ENCODE results near the gene ASB15.
"Not testable (repeated sequence)": the region's sequence is repeated elsewhere in the genome, so short reads cannot be mapped to it uniquely, and the experiment has no call there.

Gene ASB15

DNA sequence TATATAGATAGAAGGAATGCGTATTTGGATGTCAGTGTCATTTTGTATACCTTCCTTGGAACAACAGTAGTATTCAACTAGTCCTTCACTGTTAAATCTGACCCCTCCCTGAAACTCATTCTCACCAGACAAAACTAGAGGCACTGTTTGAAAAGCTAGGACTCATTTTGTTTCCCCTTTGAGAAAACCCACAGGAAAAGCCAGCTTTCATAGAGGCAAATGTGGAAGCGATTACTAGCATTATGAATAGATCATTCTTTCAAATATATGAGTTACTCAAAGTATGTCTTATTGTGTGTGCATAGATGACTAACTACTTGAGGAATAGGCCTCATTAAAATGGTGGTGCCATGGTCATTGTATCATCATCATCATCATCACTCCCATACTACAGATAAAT, 1.9 kb upstream of the ASB15 start:
- DNase-seq: no peak

DNA sequence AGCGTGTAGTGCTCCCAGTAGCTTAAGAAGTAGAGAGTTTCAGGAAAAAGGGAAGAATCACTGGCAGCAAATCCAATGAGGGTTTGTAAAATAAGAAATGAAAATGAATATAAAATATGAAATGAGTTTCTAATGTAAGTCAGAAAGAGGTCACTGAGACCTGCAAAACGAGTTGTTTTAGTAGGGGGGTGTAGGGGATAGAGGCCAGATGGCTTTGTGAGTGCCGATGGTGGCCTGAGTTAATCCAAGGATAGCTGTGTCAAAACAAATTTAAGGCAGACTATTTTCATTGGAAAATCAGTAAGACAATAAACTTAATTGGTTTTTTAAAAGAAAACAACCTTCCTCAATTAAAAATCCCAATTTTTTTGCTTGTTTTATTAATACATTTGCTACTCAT, 745 bp upstream of the ASB15 start:
- DNase-seq: no peak

DNA sequence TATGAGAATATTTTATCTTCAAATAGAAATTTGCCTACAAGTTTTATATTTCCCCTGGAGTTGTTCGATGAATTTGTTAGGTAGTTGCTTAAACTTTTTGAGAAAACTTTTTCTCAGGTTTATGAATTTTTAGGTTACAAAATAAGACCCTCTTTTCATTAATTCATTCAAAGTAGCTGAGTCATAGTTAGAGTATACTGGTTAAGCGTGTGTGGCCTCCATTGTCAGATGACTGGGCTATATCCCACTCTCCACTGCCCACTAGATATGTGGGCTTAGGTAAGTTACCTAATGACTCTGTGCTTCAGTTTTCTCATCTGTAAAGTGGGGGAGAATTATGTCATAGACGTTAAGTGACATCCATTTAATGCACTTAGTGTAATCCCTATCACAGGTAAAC, 1.0 kb downstream of the ASB15 start:
- DNase-seq: no peak

DNA sequence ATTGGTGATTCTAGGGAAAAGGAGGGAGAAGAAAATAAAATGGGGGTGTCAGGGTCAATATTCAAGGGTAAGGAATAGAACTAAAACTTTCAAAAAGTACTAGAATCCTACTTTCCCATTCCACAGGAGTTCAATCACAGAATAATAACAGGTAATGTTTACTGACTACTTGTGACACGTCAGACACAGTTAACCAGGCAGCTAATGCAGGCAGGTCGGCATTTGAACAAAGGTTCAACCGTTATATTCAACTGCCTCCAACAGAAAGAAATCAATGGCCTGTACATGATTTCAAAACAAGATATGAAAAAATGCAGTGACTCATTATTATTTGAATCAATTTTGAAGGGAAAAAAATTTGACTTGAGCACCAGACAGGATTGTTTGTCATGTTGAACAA, 3.1 kb downstream of the ASB15 start:
- DNase-seq: no peak

DNA sequence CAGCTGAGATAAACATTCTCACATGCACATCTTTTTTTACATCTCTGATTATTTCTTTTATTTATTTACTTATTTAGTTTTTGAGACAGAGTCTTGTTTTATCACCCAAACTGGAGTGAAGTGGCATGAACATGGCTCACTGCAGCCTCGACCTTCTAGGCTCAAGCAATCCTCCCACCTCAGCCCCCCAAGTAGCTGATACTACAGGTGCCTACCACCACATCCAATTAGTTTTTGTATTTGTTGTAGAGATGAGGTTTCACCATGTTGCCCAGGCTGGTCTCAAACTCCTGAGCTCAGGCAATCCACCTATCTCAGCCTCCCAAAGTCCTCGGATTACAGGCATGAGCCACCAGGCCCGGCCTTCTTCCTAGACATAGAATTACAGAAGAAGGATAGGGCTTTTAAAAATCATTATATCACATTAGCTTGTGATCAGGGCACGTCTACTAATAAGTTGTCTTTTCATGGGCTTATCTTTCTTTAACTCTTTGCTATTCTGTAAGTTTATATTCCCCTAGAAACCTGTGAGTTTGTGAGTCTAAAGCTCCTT, 5.9 kb downstream of the ASB15 start:
- DNase-seq: no peak

DNA sequence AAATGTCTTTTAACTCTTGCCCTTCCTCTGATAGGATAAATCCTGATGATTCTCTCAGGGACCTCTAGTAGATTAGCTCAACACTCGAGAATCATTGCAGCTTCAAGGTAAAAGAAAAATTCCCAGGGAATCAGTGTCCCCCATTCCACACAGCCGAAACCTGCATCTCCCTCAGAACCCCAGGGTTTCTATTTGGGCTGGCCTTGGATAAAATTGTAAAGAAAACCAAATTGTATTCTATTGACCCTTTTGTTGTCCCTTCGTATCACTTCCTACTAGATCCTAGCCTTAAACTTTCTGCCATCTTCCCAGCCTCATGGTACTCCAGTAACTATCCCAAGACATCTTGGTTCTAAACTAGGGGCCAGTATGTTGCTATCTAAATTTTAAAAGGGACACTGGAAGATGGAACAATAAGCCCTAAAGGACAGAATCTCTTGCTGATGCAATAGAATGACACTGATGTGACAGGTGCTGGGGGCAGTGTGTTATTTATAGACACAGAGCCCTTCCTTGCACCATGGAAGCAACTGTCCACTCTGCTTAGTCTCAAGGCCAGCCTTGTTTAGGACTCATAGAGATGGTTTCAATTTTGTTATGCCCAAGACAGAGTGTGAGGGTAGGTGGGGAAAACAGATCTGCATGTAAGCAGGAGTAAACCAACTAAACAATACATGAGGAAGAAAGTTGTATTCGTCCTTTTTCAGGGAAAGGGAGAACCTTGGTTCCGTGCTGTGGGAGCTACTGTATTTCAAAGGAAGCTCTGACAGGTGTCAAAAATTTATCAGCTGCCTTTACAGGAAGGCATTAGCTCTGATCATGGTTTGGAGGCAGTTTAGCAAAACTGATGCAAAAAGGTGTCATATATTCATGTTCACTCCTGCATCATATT, 7.6 kb downstream of the ASB15 start:
- no peak for DNase-seq

DNA sequence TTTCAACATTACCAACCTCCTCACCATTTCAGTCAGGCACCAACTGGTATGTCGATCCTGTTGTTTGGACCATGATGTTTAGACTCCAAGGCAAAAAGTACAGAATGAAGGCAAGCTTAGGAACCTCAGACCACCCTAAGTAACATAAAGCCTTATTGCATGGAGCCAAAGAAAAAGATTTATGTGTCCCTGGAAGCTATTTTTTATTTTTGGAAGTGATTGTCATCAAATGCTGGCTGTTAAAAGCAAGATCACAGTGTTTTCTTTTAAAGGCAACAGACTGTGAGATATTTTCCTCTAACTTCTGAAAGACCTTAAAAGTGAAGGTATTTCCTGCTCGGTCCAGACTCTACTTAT, 8.2 kb downstream of the ASB15 start:
- DNase-seq: no peak

DNA sequence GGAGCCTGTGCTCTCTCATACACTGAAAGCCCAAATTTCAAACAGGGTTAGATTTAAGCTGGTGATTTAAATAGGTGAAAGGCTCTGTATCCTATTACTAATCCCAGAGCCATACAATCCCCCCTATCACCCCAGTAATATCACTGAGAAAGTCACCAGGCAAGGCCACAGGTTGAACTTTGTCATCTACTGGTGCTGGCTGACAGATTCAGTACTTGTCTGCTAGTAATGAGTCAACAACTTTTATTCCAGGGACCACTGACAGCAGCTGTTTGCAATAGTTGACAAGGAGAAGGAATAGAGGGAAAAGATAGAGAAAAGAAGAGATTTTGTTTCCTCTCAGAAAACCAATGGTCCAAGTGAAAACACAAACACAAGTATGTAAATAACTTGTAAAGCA, 10.4 kb downstream of the ASB15 start:
- no peak for DNase-seq

DNA sequence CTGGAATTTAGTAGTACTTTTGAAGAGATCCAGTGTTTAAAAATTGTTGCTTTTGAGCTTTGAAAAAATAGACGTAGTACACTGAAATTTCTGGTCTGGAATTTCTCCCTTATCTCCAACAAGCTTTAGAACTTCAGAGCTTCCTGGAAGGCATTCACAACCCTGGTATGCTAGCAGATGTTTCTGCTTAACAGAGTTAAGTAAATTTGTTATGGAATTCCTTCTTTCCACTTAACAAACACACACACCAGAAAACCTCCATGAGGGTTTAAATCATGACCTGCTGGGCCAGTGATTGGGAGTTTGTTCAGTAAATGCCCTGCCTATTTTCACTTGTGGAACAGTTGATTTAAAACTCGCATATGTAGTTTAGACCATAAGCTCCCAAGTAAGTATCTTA, 13.7 kb downstream of the ASB15 start:
- DNase-seq: no peak

DNA sequence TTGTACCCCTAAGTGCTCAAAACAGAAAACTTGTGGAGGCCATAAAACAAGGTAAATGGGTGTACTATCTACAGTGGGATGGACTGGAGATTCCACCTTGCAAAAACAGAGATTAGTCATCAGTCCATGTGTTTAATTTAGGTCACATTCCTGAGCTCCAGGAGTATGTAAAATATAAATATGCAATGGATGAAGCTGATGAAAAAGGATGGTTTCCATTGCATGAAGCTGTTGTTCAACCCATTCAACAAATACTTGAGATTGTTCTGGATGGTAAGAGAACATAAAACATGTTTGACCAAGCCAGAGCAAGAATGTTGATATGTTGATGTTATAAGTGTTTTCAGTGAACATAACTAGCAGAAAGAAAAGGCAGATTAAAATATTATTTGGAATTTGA, 14.6 kb downstream of the ASB15 start:
- DNase-seq: no peak

DNA sequence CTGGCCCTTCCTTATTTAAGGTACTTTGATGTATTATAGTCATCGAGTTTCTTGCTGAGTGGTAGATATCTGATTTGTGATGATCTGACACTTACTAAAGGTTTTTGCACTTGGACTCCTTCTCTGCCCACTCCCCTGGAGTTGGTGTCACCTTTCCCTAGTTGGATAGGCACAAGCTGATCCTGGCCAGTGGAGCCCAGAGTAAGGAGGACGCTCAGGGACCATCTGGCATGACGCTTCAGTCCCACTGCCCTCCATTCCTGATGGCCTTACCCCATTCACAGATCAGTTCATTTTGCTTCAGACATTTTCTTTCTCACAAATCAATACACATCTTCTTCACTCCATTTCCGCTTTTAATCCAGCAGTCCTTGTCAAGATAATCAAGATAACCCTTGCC, 20.1 kb downstream of the ASB15 start:
- DNase-seq: no peak

DNA sequence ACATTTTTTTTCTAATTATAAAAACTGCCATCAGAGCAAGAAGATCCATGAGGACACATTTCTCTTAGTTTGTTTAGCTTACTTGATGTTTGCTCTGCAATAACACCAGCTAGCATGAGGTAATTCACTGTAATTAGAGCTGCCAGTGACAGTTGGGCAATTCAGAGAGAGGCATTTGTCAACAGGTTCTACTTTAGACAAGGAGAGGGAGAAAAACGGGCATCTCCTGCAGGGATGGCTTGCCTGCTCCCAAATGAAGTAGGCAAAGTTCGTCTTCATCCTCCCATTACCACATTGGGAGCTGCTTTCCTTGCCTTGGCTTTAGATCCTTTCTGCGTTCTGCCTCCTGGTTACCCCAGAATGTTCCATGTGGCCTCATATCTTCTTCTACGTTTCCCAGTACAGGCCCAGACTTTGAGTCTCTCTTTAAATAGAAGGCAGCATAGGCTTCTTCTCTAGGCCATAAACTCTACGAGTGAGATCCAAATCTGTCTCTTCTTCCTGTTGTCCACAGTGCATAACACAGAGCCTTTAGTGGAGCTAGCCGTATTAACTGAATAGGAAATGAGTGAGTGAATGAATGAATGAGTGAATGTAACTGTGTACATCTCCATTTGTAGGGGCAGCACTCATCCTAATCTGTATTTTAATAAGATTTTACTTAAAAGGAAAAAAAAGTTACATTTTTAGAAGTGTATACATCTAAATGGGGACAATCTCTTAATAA, 21.2 kb downstream of the ASB15 start:
- DNase-seq: peak; percentile 50

DNA sequence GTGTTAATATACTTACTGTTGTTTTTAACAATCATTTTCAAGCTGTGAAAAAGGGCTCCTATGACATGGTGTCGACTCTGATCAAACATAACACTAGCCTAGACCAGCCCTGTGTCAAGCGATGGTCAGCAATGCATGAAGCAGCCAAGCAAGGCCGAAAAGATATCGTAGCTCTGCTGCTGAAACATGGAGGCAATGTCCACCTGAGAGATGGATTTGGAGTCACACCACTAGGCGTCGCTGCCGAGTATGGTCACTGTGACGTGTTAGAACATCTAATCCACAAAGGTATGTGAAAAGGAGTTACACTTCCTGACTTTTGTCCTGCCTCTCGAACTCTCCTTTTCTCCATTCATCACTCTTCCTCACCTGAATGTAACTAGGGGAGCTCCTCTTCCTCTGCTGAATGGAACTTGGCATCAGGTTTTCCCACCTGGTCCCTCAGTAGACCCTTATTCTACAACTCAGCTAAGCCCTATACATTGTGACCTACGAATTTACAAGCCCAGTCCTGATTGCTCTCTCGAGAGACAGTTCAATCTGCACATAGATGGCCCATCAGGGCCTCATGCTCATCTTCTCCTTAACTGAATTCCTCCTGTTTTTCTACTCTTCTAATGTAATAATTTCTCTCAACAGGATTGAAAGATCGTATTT, 23.0 kb downstream of the ASB15 start:
- DNase-seq: no peak

DNA sequence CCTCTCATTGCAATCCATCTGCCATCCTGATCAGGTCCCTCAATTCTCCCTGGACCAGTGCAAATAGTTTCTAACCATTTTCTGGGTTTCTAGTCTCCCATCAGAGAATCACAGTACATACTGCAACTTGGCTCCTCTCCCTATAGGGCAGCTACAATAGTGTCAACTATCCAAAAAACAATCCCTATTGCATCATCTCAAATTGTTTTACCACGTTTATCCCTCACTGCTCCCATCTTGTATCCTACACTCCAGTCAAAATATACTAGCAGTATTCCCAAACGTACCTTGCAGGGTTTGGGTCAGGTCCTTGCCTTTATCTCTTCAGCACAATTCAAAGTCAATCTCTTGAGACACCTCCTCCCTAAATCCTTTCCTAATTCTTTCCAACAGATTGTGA, 23.6 kb downstream of the ASB15 start:
- no peak for DNase-seq

DNA sequence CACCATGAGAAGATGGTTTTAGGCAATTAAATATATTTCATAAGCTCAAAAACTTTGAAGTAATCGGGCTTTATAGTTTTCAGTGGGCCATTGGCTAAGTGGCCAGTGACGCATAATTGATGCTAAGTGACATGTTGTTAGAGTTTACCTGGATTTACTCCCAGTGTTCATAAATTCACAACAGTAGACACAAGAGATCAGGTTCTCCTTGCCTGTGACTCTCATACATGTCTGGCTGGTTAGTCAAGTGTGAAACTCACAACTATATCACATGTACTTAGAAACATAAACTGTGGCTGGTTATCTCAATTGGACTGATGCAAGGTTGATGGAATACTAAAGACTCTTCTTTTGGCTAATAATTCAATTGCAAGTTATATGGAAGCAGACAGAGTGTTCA, 26.2 kb downstream of the ASB15 start:
- DNase-seq: no peak

DNA sequence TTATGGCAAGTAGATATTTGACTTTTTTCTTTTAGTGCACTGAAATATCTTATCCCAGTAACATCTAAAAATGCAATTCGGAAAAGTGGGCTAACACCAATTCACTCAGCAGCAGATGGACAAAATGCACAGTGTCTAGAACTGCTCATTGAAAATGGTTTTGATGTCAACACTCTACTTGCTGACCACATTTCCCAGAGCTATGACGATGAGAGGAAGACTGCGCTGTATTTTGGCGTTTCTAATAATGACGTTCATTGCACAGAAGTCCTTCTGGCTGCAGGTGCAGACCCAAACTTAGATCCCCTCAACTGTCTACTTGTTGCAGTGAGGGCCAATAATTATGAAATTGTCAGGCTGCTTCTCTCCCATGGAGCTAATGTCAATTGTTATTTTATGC, 27.2 kb downstream of the ASB15 start:
- DNase-seq: no peak

DNA sequence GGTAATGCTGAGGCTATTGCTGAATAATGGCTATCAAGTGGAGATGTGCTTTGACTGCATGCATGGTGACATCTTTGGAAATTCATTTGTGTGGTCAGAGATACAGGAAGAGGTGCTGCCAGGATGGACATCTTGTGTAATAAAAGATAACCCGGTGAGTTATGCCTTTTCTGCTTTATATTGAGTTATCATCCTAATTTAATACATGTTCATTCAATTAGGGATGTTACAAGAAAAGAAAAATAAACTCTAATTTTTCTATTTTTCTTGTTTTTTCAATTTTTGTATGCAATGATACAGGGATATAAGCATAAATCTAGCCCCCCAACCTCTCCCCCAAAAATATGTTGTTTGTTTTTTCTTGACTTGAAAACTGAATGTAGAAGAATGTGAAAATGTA, 27.7 kb downstream of the ASB15 start:
- no peak for DNase-seq

DNA sequence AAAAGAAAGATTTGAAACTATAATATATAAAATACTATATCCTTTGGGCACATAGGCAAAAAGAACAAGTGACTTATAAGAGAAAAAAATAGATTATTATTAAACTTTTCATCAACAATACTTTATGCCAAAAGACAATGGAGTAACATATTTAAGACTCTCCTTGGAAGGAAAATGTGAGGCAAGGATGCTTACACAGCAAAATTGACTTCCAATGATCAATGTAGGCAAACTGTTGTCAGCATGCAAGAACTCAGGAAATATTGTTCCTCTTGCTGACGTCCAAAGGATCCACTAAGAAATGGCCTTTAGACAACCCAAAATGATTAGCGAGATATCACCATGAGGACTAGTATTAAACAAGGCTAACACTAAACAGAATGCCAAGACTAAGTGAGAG, 31.2 kb downstream of the ASB15 start:
- DNase-seq: no peak

DNA sequence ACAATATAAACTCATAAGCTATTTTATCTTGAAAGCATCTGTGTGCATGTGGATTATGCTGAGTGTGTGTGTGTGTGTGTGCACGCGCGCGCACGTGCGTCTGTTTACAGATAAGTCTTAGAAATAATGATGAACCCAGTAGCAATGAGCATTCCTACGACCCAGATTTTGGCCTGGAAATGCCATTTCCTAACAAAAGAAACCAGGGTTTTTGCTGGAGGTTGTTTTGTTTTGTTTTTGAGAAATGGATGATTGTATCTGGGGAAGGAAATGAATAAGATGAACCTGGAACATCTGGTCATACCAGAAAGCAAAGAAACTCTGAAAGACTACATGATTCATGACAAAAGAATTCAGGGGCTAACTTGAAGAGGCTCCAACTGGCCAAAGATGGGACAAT, 31.9 kb downstream of the ASB15 start:
- DNase-seq: no peak

DNA sequence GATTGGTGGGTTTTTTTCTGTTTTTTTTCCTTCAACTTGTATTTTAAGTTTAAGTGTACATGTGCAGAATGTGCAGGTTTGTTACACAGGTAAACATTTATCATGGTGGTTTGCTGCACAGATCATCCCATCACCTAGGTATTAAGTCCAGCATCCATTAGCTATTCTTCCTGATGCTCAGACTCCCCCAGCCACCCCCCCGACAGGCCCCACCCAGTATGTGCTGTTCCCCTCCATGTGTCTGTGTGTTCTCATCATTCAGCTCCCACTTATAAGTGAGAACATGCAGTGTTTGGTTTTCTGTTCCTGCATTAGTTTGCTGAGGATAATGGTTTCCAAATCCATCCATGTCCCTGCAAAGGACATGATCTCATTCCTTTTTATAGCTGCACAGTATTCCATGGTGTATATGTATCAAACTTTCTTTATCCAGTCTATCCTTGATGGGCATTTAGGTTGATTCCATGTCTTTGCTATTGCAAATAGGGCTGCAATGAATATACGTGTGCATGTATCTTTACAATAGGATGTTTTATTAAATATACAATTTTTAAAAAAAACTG, 32.5 kb downstream of the ASB15 start:
- not testable (repeated sequence) for DNase-seq

DNA sequence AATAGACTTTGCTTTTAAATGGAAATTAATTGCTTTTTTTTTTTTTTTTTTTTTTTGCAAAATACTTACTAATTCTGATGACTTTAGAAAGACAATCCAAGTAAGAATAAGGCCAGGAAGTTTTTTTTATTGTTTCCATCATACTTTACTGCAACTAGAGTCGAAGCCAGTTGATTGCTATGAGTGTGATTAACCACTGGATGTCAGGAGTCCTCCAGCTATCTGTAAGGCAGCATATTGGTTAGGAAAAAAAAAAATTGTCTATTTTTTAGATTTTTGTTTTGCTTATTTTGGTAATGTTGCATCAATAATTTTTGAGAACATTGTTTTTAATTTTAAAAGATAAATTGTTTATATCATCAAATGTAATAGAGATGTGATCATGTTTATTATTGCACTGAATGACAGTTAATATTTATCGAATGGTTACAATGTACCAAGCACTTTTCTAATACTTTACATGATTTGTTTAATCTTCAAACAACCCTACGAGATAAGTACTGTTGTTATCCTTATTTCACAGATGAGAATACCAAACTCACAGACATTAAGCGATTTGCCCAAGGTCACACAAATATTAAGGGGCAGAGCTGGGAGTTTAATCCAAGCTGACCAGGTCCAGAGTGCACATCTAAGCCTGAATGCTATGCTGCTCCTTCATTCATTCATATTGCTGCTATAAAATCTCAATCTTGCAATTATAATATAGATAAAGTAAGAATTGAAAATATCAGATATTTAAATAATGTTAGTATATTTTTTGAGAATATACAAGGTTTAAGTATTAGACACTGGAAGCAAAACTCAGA, 34.1 kb downstream of the ASB15 start:
- peak; percentile 5 for DNase-seq

DNA sequence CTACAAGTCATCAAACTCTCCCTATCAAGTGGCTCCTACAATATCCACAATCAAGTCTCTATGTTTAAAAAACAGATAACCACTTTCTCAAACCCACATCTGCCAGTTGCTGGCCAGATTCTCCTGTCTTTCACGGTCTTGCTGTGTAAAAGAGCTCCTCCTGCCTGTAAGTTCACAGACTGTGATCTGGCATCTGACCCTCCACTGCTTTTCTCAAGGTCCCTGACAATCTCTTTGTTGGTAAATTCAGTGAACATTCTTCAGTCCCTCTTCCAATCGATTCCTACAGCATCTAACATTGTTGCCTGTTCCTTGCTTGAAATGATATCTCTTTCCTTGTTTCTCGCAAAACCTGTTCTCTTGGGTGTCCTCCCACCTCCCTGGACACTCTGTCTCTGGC, 35.6 kb downstream of the ASB15 start:
- no peak for DNase-seq

DNA sequence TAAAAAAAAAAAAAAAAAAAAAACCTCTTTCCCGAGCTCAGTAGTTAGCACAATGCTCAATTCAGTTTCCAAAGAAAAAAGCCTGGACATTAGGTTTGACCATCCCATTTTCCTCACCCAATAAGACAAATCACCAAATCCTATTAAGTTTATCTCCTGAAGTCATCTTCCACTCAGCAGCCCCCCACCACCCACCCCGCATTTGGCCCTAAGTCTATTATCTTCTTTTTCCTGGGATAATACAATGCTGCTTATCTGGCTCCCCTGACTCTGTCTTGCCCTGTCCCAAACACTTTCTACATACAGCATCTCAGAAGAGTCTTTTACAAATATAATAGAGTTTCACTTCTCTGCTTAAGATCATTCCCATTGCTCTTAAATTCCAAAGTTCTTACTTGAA, 36.3 kb downstream of the ASB15 start:
- no peak for DNase-seq
